Stimulated activated CD8-positive, alpha-beta memory T cell treated with anti-CD3 and anti-CD28 coated beads, Interleukin-15, amount 100 ng/mL, for 24 hours (primary cell): ENCODE measurements around the gene MAP3K4.
A peak's percentile ranks its signal among the peaks of the same experiment; 100 is the strongest.

Experiments used
- DNase-seq: peaks from one replicate; pipeline ENCODE4 v3.0.0-alpha.2; 2020; ENCODE audit warnings: low read depth

The MAP3K4 gene, protein sequence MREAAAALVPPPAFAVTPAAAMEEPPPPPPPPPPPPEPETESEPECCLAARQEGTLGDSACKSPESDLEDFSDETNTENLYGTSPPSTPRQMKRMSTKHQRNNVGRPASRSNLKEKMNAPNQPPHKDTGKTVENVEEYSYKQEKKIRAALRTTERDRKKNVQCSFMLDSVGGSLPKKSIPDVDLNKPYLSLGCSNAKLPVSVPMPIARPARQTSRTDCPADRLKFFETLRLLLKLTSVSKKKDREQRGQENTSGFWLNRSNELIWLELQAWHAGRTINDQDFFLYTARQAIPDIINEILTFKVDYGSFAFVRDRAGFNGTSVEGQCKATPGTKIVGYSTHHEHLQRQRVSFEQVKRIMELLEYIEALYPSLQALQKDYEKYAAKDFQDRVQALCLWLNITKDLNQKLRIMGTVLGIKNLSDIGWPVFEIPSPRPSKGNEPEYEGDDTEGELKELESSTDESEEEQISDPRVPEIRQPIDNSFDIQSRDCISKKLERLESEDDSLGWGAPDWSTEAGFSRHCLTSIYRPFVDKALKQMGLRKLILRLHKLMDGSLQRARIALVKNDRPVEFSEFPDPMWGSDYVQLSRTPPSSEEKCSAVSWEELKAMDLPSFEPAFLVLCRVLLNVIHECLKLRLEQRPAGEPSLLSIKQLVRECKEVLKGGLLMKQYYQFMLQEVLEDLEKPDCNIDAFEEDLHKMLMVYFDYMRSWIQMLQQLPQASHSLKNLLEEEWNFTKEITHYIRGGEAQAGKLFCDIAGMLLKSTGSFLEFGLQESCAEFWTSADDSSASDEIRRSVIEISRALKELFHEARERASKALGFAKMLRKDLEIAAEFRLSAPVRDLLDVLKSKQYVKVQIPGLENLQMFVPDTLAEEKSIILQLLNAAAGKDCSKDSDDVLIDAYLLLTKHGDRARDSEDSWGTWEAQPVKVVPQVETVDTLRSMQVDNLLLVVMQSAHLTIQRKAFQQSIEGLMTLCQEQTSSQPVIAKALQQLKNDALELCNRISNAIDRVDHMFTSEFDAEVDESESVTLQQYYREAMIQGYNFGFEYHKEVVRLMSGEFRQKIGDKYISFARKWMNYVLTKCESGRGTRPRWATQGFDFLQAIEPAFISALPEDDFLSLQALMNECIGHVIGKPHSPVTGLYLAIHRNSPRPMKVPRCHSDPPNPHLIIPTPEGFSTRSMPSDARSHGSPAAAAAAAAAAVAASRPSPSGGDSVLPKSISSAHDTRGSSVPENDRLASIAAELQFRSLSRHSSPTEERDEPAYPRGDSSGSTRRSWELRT (N-terminal part only)

DNA sequence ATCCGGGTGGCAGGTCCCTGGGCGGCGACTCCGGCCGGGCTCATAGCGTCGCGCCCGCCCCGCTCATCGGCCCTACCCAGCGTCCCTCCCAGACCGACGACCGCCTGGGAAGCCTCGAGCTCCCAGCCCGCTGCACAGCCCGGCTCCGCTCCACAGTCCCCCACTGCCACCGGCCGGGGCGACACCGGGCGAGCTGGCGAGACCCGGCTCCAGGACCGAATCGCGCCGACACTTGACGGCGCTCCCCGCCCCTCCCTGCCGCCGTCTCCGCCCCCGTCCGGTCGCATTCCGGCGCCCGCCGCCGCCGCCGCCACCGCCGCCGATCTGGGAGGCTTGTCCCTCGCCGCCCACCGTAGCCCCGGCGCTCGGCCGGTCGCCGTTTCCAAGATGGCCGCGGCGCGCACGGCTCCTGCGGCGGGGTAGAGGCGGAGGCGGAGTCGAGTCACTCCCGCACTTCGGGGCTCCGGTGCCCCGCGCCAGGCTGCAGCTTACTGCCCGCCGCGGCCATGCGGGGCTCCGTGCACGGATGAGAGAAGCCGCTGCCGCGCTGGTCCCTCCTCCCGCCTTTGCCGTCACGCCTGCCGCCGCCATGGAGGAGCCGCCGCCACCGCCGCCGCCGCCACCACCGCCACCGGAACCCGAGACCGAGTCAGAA lies at the start of gene MAP3K4:
MAP3K4 (plus strand) TSS at position 364 of the 655 bp plus-strand sequence; CDS start at position 527, 163 bp downstream.
- DNase-seq = peak; percentile 66

DNA sequence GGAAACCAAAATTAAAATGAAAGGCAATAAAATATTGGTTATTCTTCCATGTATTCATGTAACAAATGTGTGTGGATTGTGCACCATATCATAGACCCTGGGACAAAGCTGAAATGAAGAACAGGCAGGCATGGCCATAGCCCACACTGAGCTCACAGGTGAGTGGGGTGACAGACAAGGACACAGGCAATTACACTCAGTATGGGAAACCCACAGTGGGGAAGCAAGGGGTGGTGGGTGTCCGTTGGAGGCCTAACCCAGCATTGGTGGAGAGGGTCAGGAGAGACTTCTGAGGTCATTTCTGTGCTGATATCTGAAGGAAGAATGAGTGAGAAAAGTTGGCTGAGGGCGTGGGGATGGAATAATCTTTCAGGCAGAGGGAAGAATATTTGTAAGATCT lies 47.6 kb upstream of the MAP3K4 start:
- DNase-seq = no peak

DNA sequence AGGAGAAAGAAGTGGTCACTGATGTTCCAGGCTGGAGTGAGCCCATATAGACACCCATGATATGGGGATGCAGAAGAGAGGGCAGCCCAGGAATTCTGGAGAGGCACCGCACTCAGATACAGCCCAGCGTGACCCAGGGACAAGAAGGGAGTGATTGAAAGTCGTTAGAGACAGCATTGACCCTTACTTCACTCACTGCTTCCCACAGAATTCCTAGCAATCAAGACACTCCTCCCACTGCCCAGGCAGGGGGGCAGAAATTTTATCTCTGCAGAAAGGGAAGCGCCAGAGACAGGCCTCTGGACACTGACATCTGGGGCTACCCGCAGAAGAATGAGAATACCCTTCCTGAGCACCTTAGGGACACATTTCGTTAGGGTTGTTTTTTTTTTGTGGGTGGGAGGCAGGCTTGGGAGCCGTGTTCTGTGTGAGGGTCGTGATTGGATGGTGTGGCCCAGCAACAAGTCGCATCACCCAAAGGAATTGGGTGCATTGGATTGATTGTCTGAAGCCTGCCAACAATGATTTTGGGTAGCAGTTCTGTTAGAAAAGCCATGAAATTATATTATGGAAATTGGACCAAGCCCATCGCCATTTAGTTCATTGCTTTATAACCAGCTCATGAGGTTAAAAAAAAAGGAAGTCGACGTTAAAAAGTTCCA lies 45.9 kb upstream of the MAP3K4 start:
- no peak for DNase-seq

DNA sequence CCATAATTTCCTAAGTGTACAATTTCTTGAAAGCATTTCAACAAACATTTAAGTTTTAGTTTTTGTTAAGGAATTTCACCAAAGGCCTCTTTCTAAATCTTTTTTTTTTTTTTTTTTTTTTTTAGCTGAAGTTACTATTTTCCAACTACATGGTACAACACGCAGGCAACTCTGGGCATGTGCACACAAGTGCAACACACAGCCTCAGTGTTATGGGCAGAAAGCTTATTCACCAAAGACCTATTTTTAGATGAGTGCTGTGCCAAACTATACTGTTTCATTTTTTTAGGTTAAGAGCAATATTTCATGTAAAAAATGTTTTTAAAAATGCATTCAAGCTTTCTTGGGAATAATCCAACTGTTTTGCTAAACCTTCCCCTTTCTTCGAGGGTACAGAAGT lies 42.0 kb upstream of the MAP3K4 start:
- no peak for DNase-seq

GRCh38 chr6:160950507-160950906 lies 41.1 kb upstream of the MAP3K4 start:
- no peak for DNase-seq

DNA sequence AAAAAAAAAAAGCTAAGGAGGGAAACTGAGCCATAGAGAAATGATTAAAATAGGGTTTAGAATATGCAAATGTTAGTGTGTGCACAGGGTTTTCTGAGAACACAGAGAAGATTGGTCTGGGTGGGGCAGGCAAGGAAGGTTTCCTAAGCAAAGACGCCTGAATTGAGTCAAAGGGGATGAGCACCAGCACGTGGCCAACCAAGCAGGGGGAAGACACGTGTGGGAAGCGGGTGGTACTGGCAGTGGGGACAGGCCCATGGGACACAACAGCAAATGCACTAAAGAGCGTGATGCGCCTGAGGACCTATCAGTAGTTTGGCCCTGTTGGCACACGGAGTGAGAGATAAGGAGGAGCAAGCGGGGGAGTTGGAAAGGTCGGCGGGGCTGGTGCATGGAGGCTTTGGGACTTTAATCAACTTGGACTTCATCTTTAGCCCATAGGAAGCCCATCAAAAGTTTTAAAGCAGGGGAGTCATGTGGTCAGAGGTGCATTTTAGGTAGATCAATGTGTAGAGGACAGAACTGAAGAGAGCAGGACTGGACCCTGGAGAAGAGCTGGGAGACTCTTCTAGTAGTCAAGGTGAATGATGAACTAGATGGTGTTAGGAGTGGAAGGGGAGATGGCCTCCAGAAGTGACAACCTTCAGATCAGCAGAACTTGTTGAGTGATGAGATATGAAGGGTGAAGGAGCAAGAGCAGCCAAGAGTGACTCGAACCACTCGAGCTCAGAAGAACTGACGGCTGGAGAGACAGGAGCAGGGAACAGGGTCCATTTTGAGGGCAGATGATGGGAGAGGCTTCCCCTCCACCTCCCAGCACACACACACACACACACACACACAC lies 40.2 kb upstream of the MAP3K4 start:
- DNase-seq = no peak

GRCh38 chr6:160952633-160953281 lies 38.8 kb upstream of the MAP3K4 start:
- DNase-seq = no peak

GRCh38 chr6:160955508-160956295 lies 35.9 kb upstream of the MAP3K4 start:
- no peak for DNase-seq

- DNase-seq = no peak
Observed at GRCh38 chr6:160956300-160957035, 35.1 kb upstream of the MAP3K4 start.

DNA sequence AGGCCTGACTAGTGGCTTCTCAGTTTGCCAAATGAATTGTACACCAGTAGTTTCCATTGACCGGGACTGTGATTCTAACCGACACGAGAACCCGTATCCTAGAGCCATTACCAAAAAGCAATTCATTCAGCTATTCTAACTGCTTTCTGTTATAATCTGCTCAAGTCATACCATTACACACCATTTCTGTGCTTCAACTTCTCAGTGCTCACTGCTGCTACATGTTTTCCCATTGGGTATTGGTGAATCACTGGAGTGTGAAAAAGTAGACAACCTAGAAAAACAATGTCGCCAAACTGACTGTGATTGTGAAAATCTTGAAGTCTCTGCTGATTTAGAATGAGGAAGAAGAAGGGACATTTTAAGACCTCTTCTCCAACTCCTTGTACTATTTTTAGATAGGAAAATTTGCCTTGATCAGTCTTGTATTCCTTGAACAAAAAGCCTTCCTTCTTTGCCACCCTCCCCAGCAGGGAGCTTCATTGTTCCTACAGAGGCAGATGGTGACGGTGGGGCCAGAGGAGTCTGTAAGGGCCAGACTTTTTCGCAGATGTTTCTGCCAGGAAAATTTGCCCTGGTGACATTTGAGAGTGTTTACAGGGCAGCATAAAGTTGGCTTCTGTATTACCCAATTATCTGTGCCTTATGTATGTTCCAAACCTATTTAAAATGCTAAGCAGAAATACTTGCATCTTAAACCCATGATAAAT lies 31.7 kb upstream of the MAP3K4 start:
- DNase-seq = no peak

- no peak for DNase-seq
Observed at GRCh38 chr6:160960839-160961238, 30.7 kb upstream of the MAP3K4 start.

DNA sequence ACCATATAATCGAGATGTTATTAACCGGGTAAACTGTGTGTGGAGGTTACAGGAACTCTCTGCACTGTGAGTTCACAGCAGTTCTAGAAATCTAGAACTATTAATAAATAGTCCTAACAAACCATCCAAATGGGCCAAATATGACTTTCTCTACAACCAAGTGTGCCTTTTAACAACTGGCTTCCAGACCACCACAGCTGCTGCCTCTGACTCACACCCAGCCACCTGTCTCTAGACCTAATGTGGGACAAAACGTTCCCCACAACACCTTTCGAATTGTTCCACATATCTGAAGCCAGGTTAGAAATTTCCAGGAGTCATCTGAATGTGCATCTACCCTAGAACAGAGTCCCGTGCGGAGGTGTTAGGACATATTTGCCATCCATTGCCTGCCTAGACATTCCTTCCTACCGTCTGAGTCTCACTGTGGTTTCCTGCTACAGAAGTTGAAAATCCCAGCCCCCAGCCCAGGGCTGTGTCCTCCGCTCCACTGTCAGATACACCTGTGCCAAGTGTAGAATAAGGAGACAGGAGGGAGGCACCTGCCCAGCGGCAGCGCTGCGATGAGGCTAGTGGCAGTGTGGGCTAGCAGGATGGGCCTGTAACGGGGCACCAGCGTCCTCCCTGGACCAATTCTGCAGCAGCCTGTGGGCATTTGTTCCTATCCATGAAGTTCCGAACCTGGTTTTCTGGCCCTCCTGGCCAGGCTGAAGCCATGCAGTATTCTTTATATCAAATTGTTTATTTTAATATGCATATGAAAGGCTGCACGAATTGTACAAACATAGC lies 28.5 kb upstream of the MAP3K4 start:
- no peak for DNase-seq

DNA sequence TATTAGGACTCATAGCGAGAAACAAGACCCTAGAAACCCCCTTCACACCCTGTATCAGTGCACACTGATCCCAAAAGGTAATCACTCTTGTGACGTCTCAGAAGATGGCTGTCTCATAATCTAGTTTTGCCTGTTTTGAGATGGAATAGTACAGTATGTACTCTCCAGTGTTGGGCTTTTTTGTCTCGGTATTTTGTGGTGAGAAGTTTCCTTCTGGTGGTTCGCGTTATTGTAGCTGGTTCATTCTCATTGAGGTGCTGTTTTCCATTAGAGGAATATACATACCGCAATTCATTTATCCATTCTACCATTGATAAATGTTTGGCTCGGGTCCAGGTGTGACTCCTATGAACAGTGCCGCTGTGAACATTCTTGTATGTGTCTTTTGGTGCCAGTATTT lies 27.9 kb upstream of the MAP3K4 start:
- DNase-seq = no peak

DNA sequence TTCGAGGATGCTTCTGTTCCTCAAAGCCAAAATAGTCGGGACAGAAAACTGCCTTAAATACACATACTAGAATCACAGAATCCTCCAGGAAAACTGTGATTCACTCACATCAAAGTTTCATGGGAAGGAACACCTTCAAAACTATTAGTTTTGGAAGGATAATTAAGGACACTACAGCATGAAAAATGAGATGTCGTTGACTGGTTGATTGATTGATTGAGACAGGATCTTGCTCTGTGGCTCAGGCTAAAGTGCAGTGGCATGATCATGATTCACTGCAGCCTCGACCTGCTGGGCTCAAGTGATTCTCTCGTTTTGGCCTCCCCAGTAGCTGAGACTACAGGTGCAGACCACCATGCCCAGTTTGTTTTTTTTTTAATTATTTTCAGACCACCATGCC lies 25.7 kb upstream of the MAP3K4 start:
- no peak for DNase-seq

- DNase-seq = no peak
Observed at GRCh38 chr6:160966493-160967229, 24.9 kb upstream of the MAP3K4 start.

GRCh38 chr6:160967351-160967750 lies 24.2 kb upstream of the MAP3K4 start:
- DNase-seq = no peak
